Stimulated activated CD4-positive, alpha-beta T cell treated with anti-CD3 and anti-CD28 coated beads, Interleukin-2, amount 100 ng/mL, for 48 hours (primary cell): ENCODE results near the gene RPL38.

Experiments
- DNase-seq, 2 donors: peaks; one replicate each; pipeline ENCODE4 v3.0.0-alpha.2; 2020

Gene RPL38

GRCh38 chr17:74211912-74212208, 8.4 kb downstream of the RPL38 start:
- no peak for DNase-seq

- DNase-seq: no peak
Observed at GRCh38 chr17:74212209-74212912, 8.9 kb downstream of the RPL38 start.

GRCh38 chr17:74212913-74213791, 9.7 kb downstream of the RPL38 start, which contains the start of gene TTYH2:
Gene TTYH2 (plus strand): TSS chr17:74213571. CDS start chr17:74213588, 17 bp downstream.
- DNase-seq: peak; percentile 61 to 63

GRCh38 chr17:74213861-74214391, 10.4 kb downstream of the RPL38 start:
- DNase-seq: no peak

- no peak for DNase-seq
Observed at GRCh38 chr17:74214484-74215341, 11.2 kb downstream of the RPL38 start.

- DNase-seq: no peak
Observed at GRCh38 chr17:74215342-74215727, 11.9 kb downstream of the RPL38 start.

- DNase-seq: no peak
Observed at GRCh38 chr17:74216505-74216904, 13.0 kb downstream of the RPL38 start.

GRCh38 chr17:74217037-74217730, 13.7 kb downstream of the RPL38 start:
- DNase-seq: no peak

GRCh38 chr17:74217888-74218287, 14.4 kb downstream of the RPL38 start:
- no peak for DNase-seq

- no peak for DNase-seq
Observed at GRCh38 chr17:74218436-74218835, 15.0 kb downstream of the RPL38 start.

- DNase-seq: no peak
Observed at GRCh38 chr17:74219576-74220133, 16.2 kb downstream of the RPL38 start.

GRCh38 chr17:74220219-74220618, 16.7 kb downstream of the RPL38 start:
- no peak for DNase-seq

- DNase-seq: no peak
Observed at GRCh38 chr17:74220946-74221818, 17.7 kb downstream of the RPL38 start.

- DNase-seq: no peak
Observed at GRCh38 chr17:74222399-74222798, 18.9 kb downstream of the RPL38 start.

- DNase-seq: no peak
Observed at GRCh38 chr17:74223901-74224300, 20.4 kb downstream of the RPL38 start.

- DNase-seq: no peak
Observed at GRCh38 chr17:74224959-74225725, 21.7 kb downstream of the RPL38 start.

- no peak for DNase-seq
Observed at GRCh38 chr17:74226252-74226651, 22.8 kb downstream of the RPL38 start.

- no peak for DNase-seq
Observed at GRCh38 chr17:74227271-74228080, 24.0 kb downstream of the RPL38 start.

GRCh38 chr17:74228306-74228978, 25.0 kb downstream of the RPL38 start:
- DNase-seq: no peak
